ENCODE results near the gene DBN1. TPM values are rescaled to one million over a fixed set of nuclear protein-coding genes. Genes with fewer than 3 reads are reported as not detected.

The DBN1 gene
- total RNA-seq, 4 donors from 2014 or later = 61.4 to 98.8 (median 68.0) TPM

- no peaks in the 10 kb centered on the region for H3K36me3 ChIP-seq
- DNase-seq = no peak
- no peaks in the 10 kb centered on the region for H3K9me3 ChIP-seq
- H3K4me3 ChIP-seq (replicated peaks in 1 of 3) = no peak overlapping the region
- no peak for TF ChIP-seq CTCF (IDR thresholded peaks at IDR 0.05)
- 68 to 71% methylated on average over 9 of the region's 9 CpGs for WGBS, 2 donors
- intact Hi-C loops (cut with DNase I) = loop anchor here (5.0 to 10.0 kb wide), 3 partner anchors 110 to 387 kb away; no protein-coding TSS in a partner anchor
- H3K4me1 ChIP-seq = peaks cover 0 to 9% of the 10 kb centered on the region in 2 donors
- H3K27ac ChIP-seq = no peak overlapping the region
- H3K27me3 ChIP-seq = no peaks in the 10 kb centered on the region
Observed at GRCh38 chr5:177501874-177502678, 28.6 kb upstream of the DBN1 start.

- Histone ChIP-seq H3K9me3 (no peaks in the 10 kb centered on the region), H3K27ac (no peak overlapping the region), H3K4me1 (peaks cover 5 to 17% of the 10 kb centered on the region in 2 donors), H3K4me3 (replicated peaks in 1 of 3) (no peak overlapping the region), H3K36me3 (no peaks in the 10 kb centered on the region), H3K27me3 (no peaks in the 10 kb centered on the region)
- intact Hi-C loops (cut with DNase I) = loop anchor here (5.0 to 10.0 kb wide), 3 partner anchors 109 to 386 kb away; no protein-coding TSS in a partner anchor
- DNase-seq = peak; percentile 91
- WGBS, 2 donors = 22 to 26% methylated on average over 6 to 10 of the region's 10 CpGs
- TF ChIP-seq CTCF (IDR thresholded peaks at IDR 0.05) = peak; percentile 81 to 94 (median 88)
- no peak for TF ChIP-seq POLR2A (IDR thresholded peaks at IDR 0.05)
Observed at GRCh38 chr5:177500685-177501522, 27.5 kb upstream of the DBN1 start.

- Histone ChIP-seq H3K9me3 (no peaks in the 10 kb centered on the region), H3K27ac (no peak overlapping the region), H3K27me3 (no peaks in the 10 kb centered on the region), H3K4me1 (peaks cover 10 to 28% of the 10 kb centered on the region in 2 donors), H3K4me3 (replicated peaks in 1 of 3) (no peak overlapping the region), H3K36me3 (no peaks in the 10 kb centered on the region)
- WGBS, 2 donors = 73 to 90% methylated on average over 6 of the region's 6 CpGs
- intact Hi-C loops (cut with DNase I) = loop anchor here (2.0 to 10.0 kb wide), 4 partner anchors 43 to 385 kb away; no protein-coding TSS in a partner anchor
- no peak for DNase-seq
- TF ChIP-seq POLR2A (IDR thresholded peaks at IDR 0.05) (no peak), CTCF (IDR thresholded peaks at IDR 0.05) (no peak)
Observed at GRCh38 chr5:177499842-177500241, 26.4 kb upstream of the DBN1 start.

GRCh38 chr5:177498013-177498787, 24.8 kb upstream of the DBN1 start:
- Histone ChIP-seq H3K4me1 (peaks cover 19 to 45% of the 10 kb centered on the region in 2 donors), H3K4me3 (replicated peaks in 1 of 3) (peak overlapping the region in 1 of 3 donors; percentile 73), H3K9me3 (no peaks in the 10 kb centered on the region), H3K27ac (peak overlapping the region in 2 of 3 donors; percentile 40 to 84), H3K27me3 (no peaks in the 10 kb centered on the region), H3K36me3 (no peaks in the 10 kb centered on the region)
- WGBS, 2 donors = 17 to 22% methylated on average over 31 to 42 of the region's 48 CpGs
- intact Hi-C loops (cut with DNase I) = loop anchor here (2.0 kb wide), 1 partner anchor 41 kb away; no protein-coding TSS in a partner anchor
- TF ChIP-seq CTCF (IDR thresholded peaks at IDR 0.05) (no peak), POLR2A (IDR thresholded peaks at IDR 0.05) (no peak)
- peak; percentile 39 to 42 for DNase-seq
